Adrenal gland (tissue), 12 donors: Measurements from ENCODE around the gene RWDD1. TPM values are rescaled to one million over a fixed set of nuclear protein-coding genes. Genes with fewer than 3 reads are reported as not detected.

Source experiments
- DNase-seq, 7 donors: peaks; one replicate each; pipeline ENCODE4 v3.0.0-alpha.2; 2019 to 2020
- H3K27ac ChIP-seq, 5 donors: fragments of 200-600 bp; sonication (generic) in 4 of 5; 1 replicate in 3 of 5; 2 replicates in 2 of 5; pipeline versions ENCODE4 v1.5.1 to v1.8.0; 2016 to 2020; ENCODE audit warnings: mild to moderate bottlenecking in 1 of 5
- H3K27me3 ChIP-seq: fragments of 200-600 bp; 2 replicates; pipeline ENCODE4 v1.8.0; 2021
- H3K36me3 ChIP-seq, 2 donors: fragments of 200-600 bp; replicated peaks in 1 of 2; 1 replicate in 1 of 2; 2 replicates in 1 of 2; pipeline versions ENCODE4 v1.5.1 to v1.8.0; 2018 to 2022
- H3K4me1 ChIP-seq, 2 donors: fragments of 200-600 bp; replicated peaks in 1 of 2; 1 replicate in 1 of 2; 2 replicates in 1 of 2; pipeline versions ENCODE4 v1.5.1 to v1.8.0; 2018 to 2021
- H3K4me3 ChIP-seq, 4 donors: fragments of 200-600 bp; sonication (generic) in 3 of 4; one replicate each; pipeline ENCODE4 v1.5.1; 2016 to 2018
- H3K9me3 ChIP-seq, 3 donors: fragments of 200-600 bp; sonication (generic) in 1 of 3; replicated peaks in 1 of 3; 1 replicate in 2 of 3; 2 replicates in 1 of 3; pipeline versions ENCODE4 v1.5.1 to v1.8.0; 2016 to 2021
- CTCF ChIP-seq, 6 experiments: fragments of 450-650 bp in 4 of 6; fragments of 200-600 bp in 2 of 6; sonication (generic) in 1 of 6; IDR thresholded peaks; 1 replicate in 5 of 6; 2 replicates in 1 of 6; pipeline versions ENCODE4 v1.5.1 to v1.8.0; 2016 to 2021; ENCODE audit warnings: antibody characterized with exemption in 6 of 6, mild to moderate bottlenecking in 2 of 6, moderate library complexity in 1 of 6
- POLR2A ChIP-seq, 2 donors: fragments of 450-650 bp; IDR thresholded peaks; one replicate each; pipeline ENCODE4 v1.6.1; 2017; ENCODE audit warnings: antibody characterized with exemption in 2 of 2, mild to moderate bottlenecking in 2 of 2, moderate library complexity in 1 of 2
- WGBS, 4 donors: extraction: QIAGEN DNeasy Blood & Tissue Kit in 2 of 4; methylation state at CpG; one replicate each; pipeline versions ENCODE4 v1.1.5 to v1.1.7; 2013 to 2017; 5-methylcytosine and 5-hydroxymethylcytosine counted together
- intact Hi-C, 2 donors: fragments of 100-400 bp; cut with DNase I; formaldehyde crosslinking; loops; one replicate each; pipeline versions ENCODE4 v1.14.1 to v1.15.0; 2022 to 2023
- polyA plus RNA-seq, 3 donors: library from polyadenylated mRNA; stranded (reverse); fragments of 200-250 nt in 2 of 3; fragments of 350-450 nt in 1 of 3; fragmentation: Illumina TruSeq in 1 of 3; extraction: RNeasy Lipid Tissue Mini Kit (QIAGEN cat#74804) in 1 of 3; gene quantifications; one replicate each; pipeline ENCODE4 v1.2.3, GENCODE V29; 2013 to 2014
- total RNA-seq, 9 donors: library from RNA; depleted of rRNA in 4 of 9; stranded (reverse); fragments of >200 nt in 4 of 9; fragments of 120-200 nt in 1 of 9; fragmentation: NEBNext Ultra II Directional in 1 of 9; extraction: Animal tissue kit (Norgen Biotek cat#: 25700) in 1 of 9; gene quantifications; one replicate each; pipeline versions ENCODE4 v1.1.0 to v1.2.4, GENCODE V29; 2013 to 2023
- donor health status: healthy with polysubstance abuse.
- donor health status: Bipolar disorder and iron deficiency.
- donor health status: DM: yes; HTN: yes; CAD: no.
- donor health status: DM: no; HTN: no; CAD: no.
- donor health status: DM: no; HTN: no; CAD: no.
- donor health status: DM: yes; HTN: yes; CAD: no.

The RWDD1 gene
- total and polyA plus RNA-seq, 12 donors = 25.9 to 136 (median 50.8) TPM

- Histone ChIP-seq H3K36me3 (peaks cover 0 to 12% of the 10 kb centered on the region in 2 donors), H3K4me3 (no peak overlapping the region), H3K9me3 (no peaks in the 10 kb centered on the region), H3K4me1 (peaks cover 0 to 12% of the 10 kb centered on the region in 2 donors), H3K27me3 (no peaks in the 10 kb centered on the region), H3K27ac (no peak overlapping the region)
- no peak for TF ChIP-seq CTCF (IDR thresholded peaks at IDR 0.05)
- WGBS, 4 donors = 88 to 95% (median 91%) methylated on average over 2 of the region's 2 CpGs
- intact Hi-C loops = no loop called here
- no peak for DNase-seq
Observed at GRCh38 chr6:116580198-116580597, 8.9 kb downstream of the RWDD1 start.

- intact Hi-C loops = no loop called here
- peaks cover 0 to 28% of the 10 kb centered on the region in 2 donors for H3K36me3 ChIP-seq
- no peak for TF ChIP-seq POLR2A (IDR thresholded peaks at IDR 0.05)
- no peak for TF ChIP-seq CTCF (IDR thresholded peaks at IDR 0.05)
- no peaks in the 10 kb centered on the region for H3K27me3 ChIP-seq
- no peaks in the 10 kb centered on the region for H3K4me1 ChIP-seq
- no peak overlapping the region for H3K4me3 ChIP-seq
- H3K9me3 ChIP-seq = no peaks in the 10 kb centered on the region
- no peak overlapping the region for H3K27ac ChIP-seq
- no peak for DNase-seq
Observed at GRCh38 chr6:116586276-116586675, 15.0 kb downstream of the RWDD1 start.

- H3K9me3 ChIP-seq = no peaks in the 10 kb centered on the region
- peaks cover 0 to 31% of the 10 kb centered on the region in 2 donors for H3K36me3 ChIP-seq
Observed at GRCh38 chr6:116586738-116587137, 15.4 kb downstream of the RWDD1 start.

GRCh38 chr6:116595247-116595646, 23.9 kb downstream of the RWDD1 start:
- no peaks in the 10 kb centered on the region for H3K4me1 ChIP-seq
- intact Hi-C loops = no loop called here
- TF ChIP-seq POLR2A (IDR thresholded peaks at IDR 0.05) = no peak
- TF ChIP-seq CTCF (IDR thresholded peaks at IDR 0.05) = no peak
- no peak for DNase-seq
- H3K27me3 ChIP-seq = no peaks in the 10 kb centered on the region
- peaks cover 0 to 41% of the 10 kb centered on the region in 2 donors for H3K36me3 ChIP-seq
- H3K4me3 ChIP-seq = no peak overlapping the region
- WGBS, 4 donors = 87 to 92% (median 91%) methylated on average over 3 of the region's 3 CpGs
- H3K9me3 ChIP-seq = no peaks in the 10 kb centered on the region
- no peak overlapping the region for H3K27ac ChIP-seq

More at GRCh38 chr6:116586738-116587137, 15.4 kb downstream of the RWDD1 start:
- Histone ChIP-seq H3K4me3 (no peak overlapping the region), H3K27ac (no peak overlapping the region), H3K27me3 (no peaks in the 10 kb centered on the region), H3K4me1 (no peaks in the 10 kb centered on the region)
- TF ChIP-seq CTCF (IDR thresholded peaks at IDR 0.05) (no peak), POLR2A (IDR thresholded peaks at IDR 0.05) (no peak)
- WGBS, 4 donors = 96 to 98% (median 96%) methylated on average over 2 of the region's 2 CpGs
- DNase-seq = no peak
- intact Hi-C loops = no loop called here
